SK-N-SH (cell line): ENCODE data around the gene CLEC4E.

ENCODE experiments used
- EP300 ChIP-seq, 2 experiments: IDR thresholded peaks; 2 replicates each; pipeline versions ENCODE4 v1.4.0 to v1.6.1; 2012; ENCODE audit warnings: borderline replicate concordance in 1 of 2, low read depth in 1 of 2, low read length in 1 of 2
- EZH2phosphoT487 ChIP-seq: fragments of 200-600 bp; sonication (generic); IDR thresholded peaks from 2 replicates; pipeline ENCODE4 v1.6.1; 2017; ENCODE audit warnings: low read depth, mixed run types, mild to moderate bottlenecking, antibody characterized with exemption, moderate library complexity, borderline replicate concordance
- MAX ChIP-seq: IDR thresholded peaks from 2 replicates; pipeline ENCODE4 v1.4.0; 2012; ENCODE audit warnings: low read depth
- POLR2AphosphoS5 ChIP-seq: IDR thresholded peaks from 2 replicates; pipeline ENCODE4 v1.6.1; 2012; ENCODE audit warnings: low read depth, low read length
- RCOR1 ChIP-seq: fragments of 150-350 bp; IDR thresholded peaks from 2 replicates; pipeline ENCODE4 v1.6.1; 2017; ENCODE audit warnings: antibody characterized with exemption, low read length
- RFX5 ChIP-seq: IDR thresholded peaks from 2 replicates; pipeline ENCODE4 v1.6.1; 2012; ENCODE audit warnings: mild to moderate bottlenecking, improper control_type of control experiment, low read length
- YY1 ChIP-seq: IDR thresholded peaks from 2 replicates; pipeline ENCODE4 v1.4.0; 2012; ENCODE audit warnings: low read depth, mild to moderate bottlenecking
- TF ChIP-seq, protein P1 (sequence below): fragments of 200-600 bp; sonication (generic); IDR thresholded peaks from 2 replicates; pipeline ENCODE4 v1.6.1; 2017; ENCODE audit warnings: antibody characterized with exemption, mild to moderate bottlenecking, moderate library complexity

- TF ChIP-seq, protein P1, sequence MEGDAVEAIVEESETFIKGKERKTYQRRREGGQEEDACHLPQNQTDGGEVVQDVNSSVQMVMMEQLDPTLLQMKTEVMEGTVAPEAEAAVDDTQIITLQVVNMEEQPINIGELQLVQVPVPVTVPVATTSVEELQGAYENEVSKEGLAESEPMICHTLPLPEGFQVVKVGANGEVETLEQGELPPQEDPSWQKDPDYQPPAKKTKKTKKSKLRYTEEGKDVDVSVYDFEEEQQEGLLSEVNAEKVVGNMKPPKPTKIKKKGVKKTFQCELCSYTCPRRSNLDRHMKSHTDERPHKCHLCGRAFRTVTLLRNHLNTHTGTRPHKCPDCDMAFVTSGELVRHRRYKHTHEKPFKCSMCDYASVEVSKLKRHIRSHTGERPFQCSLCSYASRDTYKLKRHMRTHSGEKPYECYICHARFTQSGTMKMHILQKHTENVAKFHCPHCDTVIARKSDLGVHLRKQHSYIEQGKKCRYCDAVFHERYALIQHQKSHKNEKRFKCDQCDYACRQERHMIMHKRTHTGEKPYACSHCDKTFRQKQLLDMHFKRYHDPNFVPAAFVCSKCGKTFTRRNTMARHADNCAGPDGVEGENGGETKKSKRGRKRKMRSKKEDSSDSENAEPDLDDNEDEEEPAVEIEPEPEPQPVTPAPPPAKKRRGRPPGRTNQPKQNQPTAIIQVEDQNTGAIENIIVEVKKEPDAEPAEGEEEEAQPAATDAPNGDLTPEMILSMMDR, result no peak
- TF ChIP-seq POLR2AphosphoS5 (no peak), EZH2phosphoT487 (no peak), YY1 (no peak), MAX (no peak), RFX5 (no peak), EP300 (IDR thresholded peaks at IDR 0.05; ENCODE audit: borderline replicate concordance in 1 of 2, low read depth in 1 of 2, low read length in 1 of 2) (no peak), RCOR1 (no peak)
Observed at GRCh38 chr12:8527250-8528130, 13.2 kb downstream of the CLEC4E start.
